HG03565 (cell line): ENCODE results near the gene LENG8.
"Not testable (repeated sequence)": the region's sequence is repeated elsewhere in the genome, so short reads cannot be mapped to it uniquely, and the experiment has no call there.

Experiments used
- ATAC-seq: cut with Tn5 transposase; IDR thresholded peaks from one replicate; pipeline ENCODE4 v1.9.1; 2021; ENCODE audit warnings: mild to moderate bottlenecking, moderate library complexity; ENCODE audit not compliant: unreplicated experiment

The LENG8 gene

GRCh38 chr19:54439174-54439851 is 9.7 kb upstream of the LENG8 start:
- ATAC-seq: no peak

GRCh38 chr19:54440641-54441040 is 8.4 kb upstream of the LENG8 start:
- ATAC-seq: no peak

GRCh38 chr19:54444737-54445136 is 4.3 kb upstream of the LENG8 start:
- no peak for ATAC-seq

- not testable (repeated sequence) for ATAC-seq
These were observed 2.6 kb upstream of the LENG8 start for GRCh38 chr19:54446349-54446748.

- no peak for ATAC-seq
These were observed 792 bp upstream of the LENG8 start for GRCh38 chr19:54448040-54448773.

GRCh38 chr19:54449701-54450069 is 686 bp downstream of the LENG8 start:
- no peak for ATAC-seq

GRCh38 chr19:54451331-54451871 is 2.4 kb downstream of the LENG8 start:
- no peak for ATAC-seq

GRCh38 chr19:54451997-54452396 is 3.0 kb downstream of the LENG8 start:
- ATAC-seq: no peak

- ATAC-seq: no peak
These were observed 3.6 kb downstream of the LENG8 start for GRCh38 chr19:54452626-54453025.

GRCh38 chr19:54453921-54454780 is 5.2 kb downstream of the LENG8 start:
- no peak for ATAC-seq

GRCh38 chr19:54454781-54455675 is 6.0 kb downstream of the LENG8 start:
- no peak for ATAC-seq

GRCh38 chr19:54455786-54456422 is 6.9 kb downstream of the LENG8 start:
- no peak for ATAC-seq

GRCh38 chr19:54456423-54457373 is 7.7 kb downstream of the LENG8 start:
- no peak for ATAC-seq

- no peak for ATAC-seq
These were observed 9.0 kb downstream of the LENG8 start for GRCh38 chr19:54457773-54458647.

- no peak for ATAC-seq
These were observed 9.8 kb downstream of the LENG8 start for GRCh38 chr19:54458648-54459281.

- ATAC-seq: no peak
These were observed 10.6 kb downstream of the LENG8 start for GRCh38 chr19:54459282-54460229.
